GM12892 (cell line): ENCODE results near the gene CPNE2.

Experiments
- POLR2A ChIP-seq: IDR thresholded peaks from 2 replicates; pipeline ENCODE4 v1.6.1; 2011; ENCODE audit warnings: low read depth, low read length, control low read depth
- POLR2AphosphoS5 ChIP-seq: IDR thresholded peaks from 2 replicates; pipeline ENCODE4 v1.6.1; 2011; ENCODE audit warnings: low read depth, low read length, control low read depth
- TAF1 ChIP-seq: IDR thresholded peaks from 2 replicates; pipeline ENCODE4 v1.6.1; 2011; ENCODE audit warnings: low read depth, mild to moderate bottlenecking, control low read depth, low read length, borderline replicate concordance

GRCh38 chr16:57133886-57134285, 41.5 kb downstream of the CPNE2 start:
- TF ChIP-seq POLR2A: no peak
- no peak for TF ChIP-seq POLR2AphosphoS5
- no peak for TF ChIP-seq TAF1
